ENCODE results near the gene PITPNC1. TPM values are rescaled to one million over a fixed set of nuclear protein-coding genes. Genes with fewer than 3 reads are reported as not detected.
"Not testable (repeated sequence)": the region's sequence is repeated elsewhere in the genome, so short reads cannot be mapped to it uniquely, and the experiment has no call there.

The PITPNC1 gene
- 10 to 100 TPM in 9 of 12 donors, 1 to 10 TPM in 2, not detected in 1; 8.8 to 23.8 (median 13.2) TPM for polyA plus RNA-seq (ENCODE audit: insufficient read length in 12 of 12)
- long read RNA-seq, donor 1 = 0 reads
- long read RNA-seq, donor 2 = 0 reads
- long read RNA-seq, donor 3 = 0 reads
- long read RNA-seq, donor 4 = 0 reads
- long read RNA-seq, donor 5 = 0 reads
- long read RNA-seq, donor 6 = 0 reads
- long read RNA-seq, donor 7 = 0 reads
- long read RNA-seq, donor 8 = 0 reads
- long read RNA-seq, donor 9 = 0 reads
- long read RNA-seq, donor 10 = 0 reads
- long read RNA-seq, donor 11 = 0 reads

DNA sequence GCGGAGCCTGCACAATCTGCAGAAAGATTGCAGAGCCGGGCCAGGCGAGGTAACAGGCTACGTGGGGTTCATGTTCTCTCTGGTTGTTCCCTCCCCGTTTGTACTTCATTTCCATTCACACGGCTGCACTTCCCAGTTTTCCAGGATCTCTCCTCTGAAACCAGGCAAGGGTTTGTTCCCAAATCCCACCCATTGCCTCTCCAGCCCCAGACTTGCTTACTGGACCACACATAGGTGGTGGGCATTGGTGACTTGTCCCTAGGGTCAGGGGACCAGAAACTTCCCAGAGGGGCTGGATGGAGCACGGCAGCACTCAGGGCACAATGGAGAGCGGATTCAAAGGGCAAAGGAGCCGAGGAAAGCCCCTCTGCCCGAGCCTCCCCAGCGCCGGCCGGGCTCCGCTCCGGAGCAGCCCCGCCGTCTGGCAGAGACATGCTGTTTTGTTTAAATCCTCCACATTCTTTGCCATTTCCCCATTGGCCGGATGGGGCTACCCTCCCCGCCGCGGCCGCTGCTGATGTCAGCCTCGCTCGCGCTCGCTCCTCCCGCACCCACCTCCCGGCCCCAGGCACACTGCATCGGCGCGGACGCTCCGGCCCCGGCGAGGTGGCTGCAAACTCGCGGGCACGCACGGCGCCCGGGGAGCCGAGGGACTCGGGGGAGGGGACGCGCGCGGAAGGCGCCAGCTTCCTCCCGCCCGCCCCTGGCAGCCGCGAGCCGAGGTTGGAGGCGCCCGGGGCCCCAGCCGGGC, at the start of gene PITPNC1:
Gene PITPNC1 (plus strand): TSS at position 545 of the 751 bp plus-strand sequence.
- DNase-seq = peak; percentile 87

DNA sequence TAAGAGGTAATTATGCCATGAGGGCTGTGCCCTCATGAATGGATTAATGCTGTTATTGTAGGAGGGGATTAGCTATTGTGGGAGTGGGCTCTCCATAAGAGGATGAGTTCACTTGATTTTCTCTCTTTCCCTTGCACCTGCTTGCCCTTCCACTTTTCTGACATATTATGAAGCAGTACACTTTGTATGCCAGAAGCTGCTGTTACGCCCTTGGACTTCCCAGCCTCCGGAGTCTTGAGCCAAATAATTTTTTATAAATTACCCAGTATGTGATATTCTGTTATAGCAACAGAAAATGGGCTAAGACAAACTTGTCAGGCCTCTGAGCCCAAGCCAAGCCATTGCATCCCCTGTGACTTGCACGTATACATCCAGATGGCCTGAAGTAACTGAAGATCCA, 49.1 kb upstream of the PITPNC1 start:
- no peak for DNase-seq

DNA sequence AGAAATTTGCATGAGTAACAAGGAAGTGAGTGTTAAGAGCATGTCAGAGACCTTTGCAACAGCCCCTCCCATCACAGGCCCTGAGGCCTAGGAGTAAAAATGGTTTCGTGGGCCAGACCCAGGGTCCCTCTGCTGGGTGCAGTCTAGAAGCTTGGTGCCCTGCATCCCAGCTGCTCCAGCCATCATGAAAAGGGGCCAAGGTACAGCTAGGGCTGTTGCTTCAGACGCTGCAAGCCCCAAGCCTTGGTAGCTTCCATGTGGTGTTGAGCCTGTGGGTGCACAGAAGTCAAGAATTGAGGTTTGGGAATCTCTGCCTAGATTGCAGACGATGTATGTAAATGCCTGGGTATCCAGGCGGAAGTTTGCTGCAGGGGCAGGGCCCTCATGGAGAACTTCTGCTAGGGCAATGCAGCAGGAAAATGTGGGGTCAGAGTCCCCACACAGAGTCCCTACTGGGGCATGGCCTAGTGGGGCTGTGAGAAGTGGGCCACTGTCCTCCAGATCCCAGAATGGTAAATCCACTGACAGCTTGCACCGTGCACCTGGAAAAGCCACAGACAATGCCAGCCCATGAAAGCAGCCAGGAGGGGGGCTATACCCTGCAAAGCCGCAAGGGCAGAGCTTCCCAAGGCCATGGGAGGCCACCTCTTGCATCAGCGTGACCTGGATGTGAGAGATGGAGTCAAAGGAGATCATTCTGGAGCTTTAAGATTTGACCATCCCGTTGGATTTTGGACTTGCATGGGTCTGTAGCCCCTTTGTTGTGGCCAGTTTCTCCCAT, 45.5 kb upstream of the PITPNC1 start:
- DNase-seq = not testable (repeated sequence)

DNA sequence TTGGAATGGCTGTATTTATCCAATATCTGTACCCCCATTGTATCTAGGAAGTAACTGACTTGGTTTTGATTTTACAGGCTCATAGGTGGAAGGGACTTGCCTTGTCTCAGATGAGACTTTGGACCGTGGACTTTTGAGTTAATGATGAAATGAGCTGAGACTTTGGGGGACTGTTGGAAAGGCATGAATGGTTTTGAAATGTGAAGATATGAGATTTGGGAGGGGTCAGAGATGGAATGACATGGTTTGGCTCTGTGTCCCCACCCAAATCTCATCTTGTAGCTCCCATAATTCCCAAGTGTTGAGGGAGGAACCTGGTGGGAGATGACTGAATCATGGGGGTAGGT, 44.9 kb upstream of the PITPNC1 start:
- not testable (repeated sequence) for DNase-seq

DNA sequence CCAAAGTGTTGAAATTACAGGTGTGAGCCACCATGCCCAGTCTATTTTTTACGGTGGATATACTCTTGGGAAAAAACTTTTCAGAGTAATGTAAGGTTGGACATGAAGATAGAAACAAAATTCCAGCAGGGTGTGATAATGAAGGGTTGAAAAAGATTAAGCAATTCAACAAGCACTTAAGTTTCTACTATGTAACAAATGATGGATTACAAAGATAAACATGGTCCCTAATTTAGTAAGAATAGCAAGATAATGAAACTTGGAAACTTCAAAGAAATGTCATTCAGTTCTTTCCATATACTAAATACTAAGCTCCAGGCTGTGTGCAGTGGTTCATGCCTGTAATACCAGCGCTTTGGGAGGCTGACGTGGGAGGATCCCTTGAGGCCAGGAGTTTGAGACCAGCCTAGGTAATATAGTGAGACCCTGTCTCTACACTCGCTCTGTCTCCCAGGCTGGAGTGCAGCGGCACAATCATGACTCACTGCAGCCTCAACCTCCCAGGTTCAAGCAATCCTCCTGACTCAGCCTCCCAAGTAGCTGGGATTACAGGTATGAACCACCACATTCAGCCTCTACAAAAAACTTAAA, 41.7 kb upstream of the PITPNC1 start:
- no peak for DNase-seq

DNA sequence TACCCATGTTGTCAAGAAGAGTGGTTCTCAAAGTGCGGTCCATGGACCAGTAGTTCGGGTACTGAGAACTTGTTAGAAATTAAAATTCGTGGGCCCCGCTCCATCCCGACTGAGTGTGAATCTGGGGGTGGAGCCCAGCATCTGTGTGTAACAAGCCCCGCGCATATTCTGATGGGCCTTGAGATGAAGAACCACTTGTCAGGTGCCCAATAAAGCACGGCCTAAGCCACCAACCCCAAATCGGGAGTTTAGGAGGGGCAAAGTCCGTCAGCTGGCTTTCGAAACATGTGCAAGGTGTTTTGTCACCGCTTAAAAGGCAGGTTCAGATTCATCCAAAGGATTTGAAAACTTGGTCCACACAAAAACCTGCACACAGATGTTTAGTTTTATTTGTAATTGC, 40.2 kb upstream of the PITPNC1 start:
- DNase-seq = no peak

DNA sequence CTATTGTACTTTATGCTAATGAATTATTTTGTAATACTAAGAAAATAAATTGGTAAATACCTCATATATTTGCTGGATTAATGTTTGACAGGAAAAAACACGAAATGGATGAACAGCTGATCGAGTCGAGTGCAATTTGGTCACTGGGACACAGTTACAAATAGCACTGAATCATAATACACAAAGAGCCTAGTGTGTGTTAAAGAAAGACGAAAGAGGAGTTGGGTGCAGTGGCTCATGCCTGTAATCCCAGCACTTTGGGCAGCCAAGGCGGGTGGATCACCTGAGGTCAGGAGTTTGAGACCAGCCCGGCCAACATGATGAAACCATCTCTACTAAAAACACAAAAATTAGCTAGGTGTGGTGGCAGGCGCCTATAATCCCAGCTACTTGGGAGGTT, 38.7 kb upstream of the PITPNC1 start:
- not testable (repeated sequence) for DNase-seq

DNA sequence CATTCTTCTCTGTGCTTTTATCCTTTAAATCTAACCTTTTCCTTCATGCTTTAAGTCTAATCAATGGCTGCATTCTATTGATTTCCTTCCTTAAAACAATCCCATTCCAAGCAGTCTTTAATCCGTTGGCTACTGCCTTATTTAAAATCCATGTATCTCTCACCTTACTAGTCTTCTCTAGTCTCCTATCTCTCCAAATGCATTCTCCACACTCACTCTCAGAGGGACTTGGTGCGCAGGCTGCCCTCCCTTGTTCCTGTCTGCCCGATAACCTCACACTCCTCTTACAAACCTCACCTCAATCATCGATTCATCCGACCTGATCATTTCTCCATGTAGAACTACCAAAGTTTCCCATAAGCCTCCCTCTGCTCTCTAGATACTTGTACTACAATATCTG, 33.8 kb upstream of the PITPNC1 start:
- no peak for DNase-seq

DNA sequence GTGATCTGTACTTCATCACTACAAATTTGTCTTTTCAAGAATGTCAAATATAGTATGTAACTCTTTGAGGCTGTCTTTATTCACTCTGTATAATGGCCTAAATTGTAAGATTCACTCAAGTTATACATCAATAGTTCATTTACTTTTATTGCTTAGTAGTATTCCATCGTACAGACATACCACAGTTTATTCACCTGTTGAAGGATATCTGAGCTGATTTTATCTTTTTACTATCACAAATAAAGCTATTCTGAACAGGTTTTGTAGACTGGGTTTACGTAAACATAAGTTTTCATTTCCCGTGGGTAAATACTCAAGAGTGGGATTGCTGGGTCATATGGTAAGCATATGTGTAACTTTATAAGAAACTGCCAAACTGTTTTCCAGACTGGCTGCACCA, 29.3 kb upstream of the PITPNC1 start:
- no peak for DNase-seq

DNA sequence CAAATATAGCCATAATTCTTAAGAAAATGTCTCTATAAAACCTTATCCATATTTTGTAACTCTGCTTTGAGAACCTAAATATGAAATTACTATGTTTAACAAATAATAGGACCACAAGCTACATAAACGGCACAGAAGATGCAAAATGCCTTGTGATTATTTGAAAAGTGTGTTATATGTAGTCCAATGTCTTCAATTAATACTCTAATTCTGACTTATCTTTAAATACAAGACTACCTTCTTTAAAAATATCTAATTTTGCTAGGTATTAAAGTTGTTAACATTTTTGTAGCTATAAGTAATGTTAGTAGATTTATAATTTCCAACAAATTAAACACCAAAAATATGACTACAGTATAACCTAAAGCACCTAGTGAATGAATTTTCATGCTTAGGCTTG, 27.7 kb upstream of the PITPNC1 start:
- no peak for DNase-seq

DNA sequence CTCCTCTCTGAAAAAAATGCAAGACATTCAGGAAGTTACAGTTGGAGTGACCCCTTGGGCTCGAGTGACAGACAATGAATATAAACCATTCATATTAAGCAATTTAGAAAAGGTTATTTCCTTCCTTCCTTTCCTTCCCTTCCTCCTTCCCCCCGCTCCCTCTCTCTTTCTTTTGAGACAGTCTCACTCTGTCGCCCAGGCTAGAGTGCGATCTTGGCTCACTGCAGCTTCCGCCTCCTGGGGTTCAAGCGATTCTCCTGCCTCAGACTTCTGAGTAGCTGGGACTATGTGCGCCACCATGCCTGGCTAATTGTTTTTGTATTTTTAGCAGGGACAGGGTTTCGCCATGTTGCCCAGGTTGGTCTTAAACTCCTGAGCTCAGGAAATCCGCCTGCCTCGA, 23.9 kb upstream of the PITPNC1 start:
- DNase-seq = no peak

DNA sequence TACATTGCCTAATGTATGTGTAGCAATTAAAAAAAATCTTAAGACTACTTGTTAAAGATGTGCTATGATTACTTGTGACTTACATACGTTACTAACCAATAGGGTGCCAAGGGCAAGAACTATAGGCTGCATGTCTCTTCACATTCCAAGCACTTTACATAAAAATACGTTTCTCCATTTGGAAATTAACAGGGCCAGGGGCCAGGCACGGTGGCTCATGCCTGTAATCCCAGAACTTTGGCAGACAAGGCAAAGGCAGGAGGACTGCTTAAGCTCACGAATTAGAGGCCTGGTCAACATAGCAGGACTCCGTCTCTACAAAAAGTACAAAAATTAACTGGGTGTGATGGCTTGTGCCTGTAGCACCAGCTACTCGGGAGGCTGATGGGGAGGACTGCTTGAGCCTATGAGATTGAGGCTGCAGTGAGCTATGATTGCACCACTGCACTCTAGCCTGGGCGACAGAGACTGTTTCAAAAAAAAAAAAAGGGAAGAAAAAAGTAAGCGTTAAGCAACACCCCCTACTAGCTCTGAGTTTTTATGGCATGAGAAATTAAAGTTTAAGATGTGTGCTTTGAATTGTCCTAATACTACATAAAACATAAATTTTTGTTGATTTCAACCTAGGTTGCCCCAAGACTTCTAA, 23.0 kb upstream of the PITPNC1 start:
- DNase-seq = no peak

DNA sequence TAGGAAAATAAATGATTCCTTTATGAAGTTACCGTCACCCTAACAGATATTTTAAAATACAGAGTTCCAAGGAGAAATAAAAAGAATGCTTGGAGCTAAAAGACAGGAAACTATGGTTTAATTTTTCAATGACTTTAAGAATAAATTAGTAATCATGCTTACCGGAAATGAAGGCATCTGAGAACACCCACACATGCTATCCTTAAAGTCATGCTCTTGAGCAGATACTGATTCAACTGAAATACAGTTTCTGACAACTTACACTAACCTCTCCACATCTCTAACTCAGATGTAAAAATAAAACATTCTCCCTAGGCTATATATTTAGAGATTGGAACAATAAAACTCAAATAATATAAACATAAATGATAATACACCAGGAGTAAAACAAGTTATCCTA, 18.5 kb upstream of the PITPNC1 start:
- DNase-seq = no peak

DNA sequence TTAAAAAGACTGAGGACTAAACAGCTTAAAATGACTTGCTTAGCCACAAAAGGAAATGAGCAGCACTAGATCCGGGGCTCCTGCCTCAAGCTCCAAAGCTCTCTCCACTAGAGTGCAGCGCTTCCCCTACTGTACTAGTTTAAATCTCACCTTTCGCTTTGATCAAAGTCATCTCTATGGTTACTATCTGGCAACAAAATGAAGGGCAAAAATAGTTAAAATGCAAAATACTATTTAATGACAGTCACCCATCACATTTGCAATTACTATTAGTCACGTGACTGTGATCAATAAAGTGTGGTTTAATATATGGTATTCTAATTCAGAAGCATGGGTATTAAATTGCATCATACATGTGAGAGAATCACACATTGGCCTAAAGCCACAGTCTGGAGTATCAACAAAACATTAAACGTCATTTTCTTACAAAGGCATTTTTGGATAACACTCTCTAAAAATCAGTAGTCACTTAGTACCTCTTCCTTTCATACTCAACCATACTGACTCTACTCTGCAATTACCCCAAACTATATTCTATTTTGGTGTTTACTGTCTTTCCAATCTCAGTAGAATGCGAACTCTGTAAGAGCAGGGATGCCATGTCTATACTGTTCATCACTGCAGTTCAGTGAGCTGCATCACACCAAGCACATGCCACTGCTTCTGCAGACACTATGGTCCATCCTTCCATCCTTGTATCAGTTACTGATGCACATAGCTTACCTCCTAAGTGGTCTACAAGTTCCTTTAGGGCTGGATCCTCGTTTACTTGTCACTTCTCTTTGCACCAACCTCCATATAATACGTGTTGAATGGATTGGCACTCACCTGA, 16.9 kb upstream of the PITPNC1 start:
- no peak for DNase-seq

DNA sequence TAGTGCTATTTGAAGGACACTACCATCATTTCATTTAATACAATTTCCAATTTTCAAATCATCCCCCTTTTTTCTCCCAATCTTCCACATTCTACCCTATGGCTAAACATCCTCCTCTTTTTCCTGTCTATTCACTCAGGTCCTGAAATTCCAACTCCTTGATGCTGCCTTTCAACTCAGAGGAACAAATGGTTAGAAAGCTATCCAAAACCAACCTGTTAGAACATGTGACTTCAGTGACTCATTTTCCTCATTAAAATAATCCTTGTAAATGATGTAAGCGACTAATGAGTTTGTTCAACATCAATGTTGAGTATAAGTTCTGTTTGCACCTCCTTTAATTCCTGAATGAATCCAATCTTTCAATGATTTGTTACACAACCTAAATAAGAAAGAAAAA, 16.2 kb upstream of the PITPNC1 start:
- DNase-seq = no peak

DNA sequence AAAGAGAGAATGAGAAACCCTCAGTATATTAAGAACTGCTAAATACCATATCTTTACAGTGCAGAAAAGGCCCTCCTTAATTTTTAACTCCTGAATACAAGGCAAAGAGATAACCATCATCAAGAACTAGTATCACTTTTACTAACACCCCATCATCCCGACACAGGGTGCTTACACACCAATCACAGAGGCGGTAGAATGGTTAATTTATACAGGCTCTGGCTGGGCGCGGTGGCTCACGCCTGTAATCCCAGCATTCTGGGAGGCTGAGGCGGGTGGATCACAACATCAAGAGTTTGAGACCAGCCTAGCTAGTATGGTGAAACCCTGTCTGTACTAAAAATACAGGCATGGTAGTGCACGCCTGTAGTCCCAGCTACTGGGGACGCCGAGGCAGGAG, 14.9 kb upstream of the PITPNC1 start:
- DNase-seq = no peak

DNA sequence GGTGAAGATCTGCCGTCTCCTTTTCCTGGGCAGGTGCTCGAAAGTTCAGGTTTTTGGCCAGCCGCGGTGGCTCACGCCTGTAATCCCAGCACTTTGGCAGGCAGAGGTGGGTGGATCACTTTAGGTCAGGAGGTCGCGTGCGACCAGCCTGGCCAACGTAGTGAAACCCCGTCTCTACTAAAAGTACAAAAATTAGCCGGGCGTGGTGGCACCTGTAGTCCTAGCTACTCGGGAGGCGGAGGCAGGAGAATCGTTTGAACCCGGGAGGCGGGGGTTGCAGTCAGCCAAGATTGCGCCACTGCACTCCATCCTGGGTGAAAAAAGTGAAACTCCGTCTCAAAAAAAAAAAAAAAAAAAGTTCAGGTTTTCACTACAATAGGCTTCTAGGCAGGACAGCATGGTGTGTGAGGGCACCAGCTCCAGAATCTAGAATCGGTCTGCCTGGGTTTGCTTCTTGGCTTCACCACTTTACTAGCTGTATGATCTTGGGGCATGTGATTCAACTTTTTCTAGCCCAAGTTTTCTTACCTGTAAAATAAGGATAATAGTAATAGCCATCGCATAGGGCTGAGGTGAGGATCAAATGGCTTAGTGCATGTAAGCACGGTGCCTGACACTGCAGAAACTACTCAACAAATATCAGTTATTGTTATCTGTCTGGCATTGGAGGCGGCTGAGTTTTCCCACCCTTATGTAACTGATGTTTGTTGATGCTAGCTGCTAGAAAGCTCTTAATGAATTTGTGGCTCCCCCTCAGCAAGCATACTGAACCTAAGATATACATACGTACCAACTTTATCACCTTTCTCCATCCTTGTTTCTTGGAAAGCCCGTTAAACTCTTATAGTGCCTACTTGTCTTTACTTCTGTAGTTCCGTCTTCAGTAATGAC, 12.0 kb upstream of the PITPNC1 start:
- no peak for DNase-seq

DNA sequence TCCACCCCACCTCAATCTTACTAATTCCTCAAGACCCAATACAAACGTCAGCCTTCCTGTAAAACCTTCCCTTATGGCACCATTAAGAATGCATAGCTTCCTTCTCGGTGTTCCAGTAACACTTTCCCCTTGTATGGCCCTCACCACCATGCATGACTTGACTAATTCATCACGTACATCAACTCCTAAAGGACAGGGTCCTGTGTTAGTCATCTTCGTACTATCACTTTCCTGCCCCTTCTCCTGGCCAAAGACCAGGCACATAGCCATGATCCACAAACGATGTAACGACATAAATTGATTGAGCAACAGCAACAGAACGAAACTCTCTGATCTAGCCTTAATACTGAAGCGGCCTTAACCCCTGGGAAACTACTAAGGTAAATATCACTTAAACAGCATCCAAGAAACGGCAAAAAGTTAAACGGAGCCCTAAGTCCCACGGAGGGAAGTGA, 11.3 kb upstream of the PITPNC1 start:
- peak; percentile 44 for DNase-seq

DNA sequence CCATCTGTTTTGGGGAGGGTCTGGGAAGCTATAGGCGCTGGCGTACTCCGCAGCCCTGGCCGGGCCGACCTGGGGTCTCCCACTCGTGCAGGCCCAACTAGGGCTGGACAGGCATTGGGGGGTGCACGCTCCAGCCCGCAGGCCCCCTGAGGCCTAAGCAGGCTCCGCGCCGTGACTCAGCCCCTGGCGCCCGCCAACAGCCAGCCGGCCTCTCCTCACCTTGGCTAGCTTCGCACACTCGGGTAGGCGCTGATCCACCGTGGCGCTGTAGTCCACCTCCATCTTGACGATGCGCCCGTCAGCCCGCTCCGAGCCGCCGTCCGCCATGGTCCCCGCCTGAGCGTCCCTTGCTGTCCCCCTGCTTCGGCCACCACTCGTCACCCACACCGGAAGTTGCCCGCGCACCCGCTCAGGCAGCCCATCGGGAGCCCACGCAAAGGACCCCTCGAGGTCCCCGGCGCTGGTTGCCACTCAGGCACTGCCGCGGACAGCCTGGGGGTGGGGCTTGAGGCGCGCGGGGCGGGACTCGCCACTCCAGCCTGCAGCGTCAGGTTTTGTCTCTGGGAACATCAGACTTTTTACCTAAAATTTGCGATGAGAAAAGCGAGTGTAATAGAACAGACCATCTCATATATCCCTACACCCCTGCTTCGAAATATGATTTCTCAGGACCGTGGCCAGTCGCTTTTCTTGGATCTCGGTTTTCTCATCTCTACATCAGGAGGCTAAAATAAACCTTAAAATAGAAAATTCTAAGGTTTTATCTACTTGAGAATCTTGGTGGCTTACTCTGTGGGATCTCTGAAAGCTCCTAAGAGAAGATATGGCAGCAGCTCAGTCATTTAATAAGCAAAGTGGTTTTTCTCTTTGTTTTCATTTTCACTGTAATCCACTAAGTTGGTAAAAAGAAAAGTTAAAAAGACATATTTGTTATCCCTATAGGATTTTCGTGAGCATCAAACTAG, 10.6 kb upstream of the PITPNC1 start, which contains the start of gene PSMD12:
Gene PSMD12 (minus strand): TSS at position 385 of the 965 bp plus-strand sequence. CDS start 58 bp downstream, at position 327.
- peak; percentile 93 for DNase-seq
